IPS DF 19.7 (cell line): Measurements from ENCODE around the gene TAS1R1.

Experiments used
- DNase-seq: peaks from one replicate; pipeline ENCODE4 v3.0.0-alpha.2; 2013; ENCODE audit warnings: low read depth, low spot score

TAS1R1 gene

DNA sequence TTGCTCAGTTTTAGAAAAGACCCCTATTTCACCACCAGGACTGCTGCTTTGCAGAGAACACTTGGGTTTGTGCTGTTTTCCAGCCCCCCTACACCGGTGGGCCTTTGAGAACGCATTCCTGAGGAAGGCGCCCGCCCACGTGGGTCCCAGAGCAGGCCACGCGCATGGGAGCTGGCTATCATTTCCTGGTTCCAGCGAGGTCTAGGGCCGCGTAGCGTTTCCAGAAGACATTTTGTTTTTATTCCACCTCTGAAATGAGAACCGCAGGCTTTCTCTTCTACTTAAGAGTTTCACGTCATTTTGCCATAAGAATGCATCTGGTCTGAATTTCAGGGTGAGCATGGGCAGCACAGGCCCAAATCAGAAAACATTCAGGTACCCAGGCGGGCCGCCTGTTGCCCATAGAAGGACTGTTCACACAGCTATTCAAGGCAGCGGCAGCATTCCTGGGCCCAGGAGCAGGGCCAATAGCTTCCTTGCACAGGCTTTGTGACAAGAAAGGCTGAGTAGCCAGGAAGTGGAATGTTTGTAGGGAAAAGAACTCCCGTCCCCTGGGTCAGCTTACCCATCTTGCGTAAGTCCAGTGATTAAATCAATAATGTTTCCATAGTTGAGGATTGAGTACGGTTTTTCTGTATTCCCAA, 48.9 kb downstream of the TAS1R1 start:
- DNase-seq = peak; percentile 85

- no peak for DNase-seq
Observed at GRCh38 chr1:6612641-6613360, 57.7 kb downstream of the TAS1R1 start.

GRCh38 chr1:6613361-6614018, 58.4 kb downstream of the TAS1R1 start, which contains the start of gene PHF13:
TSS of gene PHF13 (plus strand) at chr1:6613731. CDS start at chr1:6614067, 336 bp downstream.
- peak; percentile 86 for DNase-seq

DNA sequence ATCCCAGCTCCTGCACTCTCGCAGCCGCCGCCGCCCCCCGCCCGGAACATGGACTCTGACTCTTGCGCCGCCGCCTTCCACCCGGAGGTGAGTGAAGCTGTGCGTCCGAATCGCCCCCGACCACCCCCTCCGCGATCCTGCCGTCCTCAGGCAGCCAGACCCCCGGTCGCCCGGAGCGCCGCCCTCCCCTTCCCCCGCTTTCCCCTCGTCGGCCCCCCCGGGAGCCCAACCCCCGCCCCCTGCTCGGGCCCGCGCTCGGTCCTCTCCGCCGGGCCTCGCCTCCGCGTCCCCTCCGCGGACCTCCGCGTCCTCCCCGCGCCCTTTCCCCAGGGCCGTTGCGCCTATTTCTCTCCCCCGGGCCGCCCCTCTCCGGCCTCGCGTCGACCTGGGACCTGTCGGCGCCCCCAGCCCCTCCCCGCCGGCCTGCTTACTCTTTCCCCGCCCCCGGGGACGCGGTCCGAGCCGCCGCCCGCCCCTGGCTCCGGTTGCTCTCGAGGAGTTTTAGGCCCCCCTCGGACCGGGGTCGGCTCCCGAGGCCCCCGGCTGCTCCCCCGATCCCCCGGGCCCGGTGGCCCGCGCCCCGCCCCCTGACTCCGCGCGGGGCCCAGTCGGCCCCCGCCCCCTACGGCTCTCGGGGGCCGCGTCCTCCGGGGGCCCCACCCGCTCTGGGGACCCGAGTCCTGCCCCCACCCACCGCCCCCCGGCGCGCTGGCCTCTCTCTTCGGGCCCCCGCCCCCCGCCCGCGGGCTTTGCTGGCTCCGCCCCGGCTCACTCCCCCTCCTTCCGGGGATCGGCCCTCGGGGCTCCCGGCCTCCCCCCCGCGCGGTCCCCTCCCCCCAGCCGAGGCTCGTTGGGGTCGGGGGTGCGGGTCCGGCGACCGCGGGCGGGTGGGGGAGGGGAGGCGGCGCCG, 59.2 kb downstream of the TAS1R1 start:
- DNase-seq = no peak

DNA sequence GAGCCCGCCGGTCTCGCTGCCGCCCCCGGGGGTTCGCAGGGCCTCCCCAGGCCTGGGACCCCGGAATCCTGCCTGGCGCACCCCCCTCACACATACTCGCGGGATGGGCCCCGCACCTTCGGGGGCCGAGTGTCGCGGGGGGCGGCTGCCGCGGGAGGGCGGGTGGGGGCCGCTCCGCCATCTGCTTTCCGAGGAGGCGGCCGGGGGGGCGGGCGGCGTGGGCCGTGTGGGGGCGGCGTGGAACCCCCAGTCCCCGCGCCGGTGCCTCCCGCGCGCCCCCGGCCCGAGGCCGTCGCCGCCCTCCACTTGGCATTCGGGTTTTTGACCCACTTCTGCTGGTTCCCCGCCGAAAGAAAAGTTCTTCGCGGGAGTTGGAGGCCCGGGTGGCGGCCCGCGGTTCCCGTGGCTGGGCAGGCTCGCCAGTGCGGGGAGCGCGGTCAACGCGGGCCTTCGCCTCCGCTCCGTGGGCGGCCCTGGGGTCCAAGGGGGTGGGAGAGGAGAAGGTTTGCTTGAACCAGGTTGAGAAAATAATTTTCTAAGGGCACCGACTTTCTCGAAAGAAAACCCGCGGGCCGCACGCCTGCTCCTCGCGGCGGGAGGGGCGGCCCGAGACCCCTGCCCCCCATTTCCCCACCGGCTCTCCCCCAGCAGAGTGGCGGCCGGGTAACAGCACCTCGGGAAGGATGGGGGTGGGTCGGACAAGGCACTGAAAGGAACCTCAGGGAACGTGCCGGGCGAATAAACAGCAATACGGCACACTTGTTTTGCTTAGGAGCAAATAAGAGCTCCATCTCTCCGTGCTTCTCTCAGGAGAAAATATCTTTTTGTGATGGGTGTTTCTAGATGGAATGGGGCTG, 60.0 kb downstream of the TAS1R1 start:
- DNase-seq = no peak

- no peak for DNase-seq
Observed at GRCh38 chr1:6619045-6619444, 63.9 kb downstream of the TAS1R1 start.

- DNase-seq = no peak
Observed at GRCh38 chr1:6621429-6622391, 66.6 kb downstream of the TAS1R1 start.

GRCh38 chr1:6622396-6623152, 67.5 kb downstream of the TAS1R1 start:
- no peak for DNase-seq

DNA sequence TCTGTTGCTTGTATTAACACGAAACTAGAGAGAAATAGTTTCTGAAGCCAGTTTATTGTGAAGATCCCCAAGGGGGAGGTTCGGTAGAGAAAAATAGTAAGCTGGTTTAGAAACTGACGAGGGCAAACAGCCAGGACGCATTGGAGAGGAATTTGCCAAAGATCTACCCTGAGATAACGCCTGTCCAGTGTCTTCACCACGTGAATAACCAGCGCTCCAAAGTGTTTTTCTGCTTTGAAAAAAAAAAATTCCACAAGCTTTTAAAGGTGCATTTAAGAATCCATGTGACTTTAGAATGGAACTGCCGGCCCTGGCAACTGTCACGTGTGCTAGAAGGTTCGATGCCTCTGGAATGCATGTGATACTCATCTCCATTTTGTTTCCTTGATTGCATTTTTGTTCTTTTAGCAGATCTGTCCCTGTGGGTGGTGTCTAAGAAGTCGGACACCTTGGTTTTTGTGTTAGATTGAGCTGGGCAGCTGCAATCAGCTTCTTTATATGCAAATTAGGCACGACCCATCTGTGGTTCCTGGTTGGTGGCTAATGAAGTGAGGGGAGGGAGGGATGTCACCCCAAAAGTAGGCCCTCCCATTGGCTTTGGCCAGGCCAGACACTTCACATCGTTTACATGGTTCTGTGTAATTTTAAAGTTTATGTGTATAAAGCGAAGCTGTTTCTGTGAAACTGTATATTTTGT, 68.3 kb downstream of the TAS1R1 start:
- DNase-seq = no peak

DNA sequence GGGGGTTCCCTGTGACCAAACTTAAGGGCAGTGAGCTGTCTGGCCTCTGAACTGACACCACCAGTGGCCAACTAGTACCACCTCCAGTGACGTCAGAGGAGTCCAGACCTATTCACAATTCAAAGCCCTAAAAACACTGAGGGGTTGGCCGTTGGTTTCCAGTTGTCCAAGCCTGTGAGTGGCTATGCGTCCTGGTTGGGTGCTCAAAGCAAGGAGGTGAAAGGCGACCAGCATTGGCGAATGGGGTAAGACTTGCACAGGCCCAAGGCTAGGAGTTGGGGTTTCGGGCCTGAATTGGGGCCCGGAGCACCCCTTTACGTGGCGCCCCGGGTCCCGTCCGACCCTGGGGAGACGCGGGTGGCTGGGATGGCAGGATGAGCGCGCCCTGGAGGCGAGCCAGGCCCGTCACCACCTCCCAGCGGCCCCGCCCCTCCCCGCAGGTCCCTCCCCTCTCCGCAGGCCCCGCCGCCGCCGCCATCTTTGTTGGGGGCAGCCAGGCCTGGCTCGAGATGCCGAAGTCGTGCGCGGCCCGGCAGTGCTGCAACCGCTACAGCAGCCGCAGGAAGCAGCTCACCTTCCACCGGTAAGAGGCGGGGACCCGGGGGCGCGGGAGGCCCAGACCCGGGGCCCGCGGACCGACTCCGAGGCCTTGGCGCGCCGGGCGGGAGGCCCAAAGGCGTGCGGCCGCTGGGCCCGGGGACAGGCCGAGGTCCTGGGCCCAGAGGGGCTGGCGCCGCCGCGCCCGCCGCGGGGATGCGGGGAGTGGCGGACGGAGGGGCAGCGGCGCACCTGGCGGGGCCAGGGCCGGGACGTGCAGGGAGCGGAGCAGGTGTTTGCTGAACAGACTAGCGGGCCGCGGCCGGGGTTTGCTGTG, 69.8 kb downstream of the TAS1R1 start, which contains the start of gene THAP3:
Gene THAP3, plus strand, starts transcription at position 159 of the 874 bp plus-strand sequence. Its CDS starts 351 bp downstream, at position 510.
- no peak for DNase-seq

GRCh38 chr1:6625584-6626149, 70.6 kb downstream of the TAS1R1 start:
- no peak for DNase-seq

DNA sequence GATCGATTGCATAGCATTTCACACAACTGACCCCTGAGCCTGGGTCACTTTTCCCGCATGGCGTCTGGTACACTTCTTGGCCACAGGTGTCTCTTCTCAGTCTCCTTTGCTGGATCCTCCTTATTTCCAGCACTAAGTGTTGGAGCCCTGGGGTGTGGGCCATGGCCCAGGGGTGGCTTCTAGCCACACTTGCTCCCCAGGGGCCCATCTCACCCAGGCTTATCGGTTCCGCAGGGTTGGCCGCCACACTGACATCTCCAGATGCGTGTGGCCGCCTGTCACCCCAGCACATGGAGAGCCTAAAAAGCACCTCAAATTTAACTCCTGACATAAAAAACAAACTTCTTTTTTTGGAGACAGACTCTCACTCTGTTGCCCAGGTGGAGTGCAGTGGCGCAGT, 71.9 kb downstream of the TAS1R1 start:
- no peak for DNase-seq

DNA sequence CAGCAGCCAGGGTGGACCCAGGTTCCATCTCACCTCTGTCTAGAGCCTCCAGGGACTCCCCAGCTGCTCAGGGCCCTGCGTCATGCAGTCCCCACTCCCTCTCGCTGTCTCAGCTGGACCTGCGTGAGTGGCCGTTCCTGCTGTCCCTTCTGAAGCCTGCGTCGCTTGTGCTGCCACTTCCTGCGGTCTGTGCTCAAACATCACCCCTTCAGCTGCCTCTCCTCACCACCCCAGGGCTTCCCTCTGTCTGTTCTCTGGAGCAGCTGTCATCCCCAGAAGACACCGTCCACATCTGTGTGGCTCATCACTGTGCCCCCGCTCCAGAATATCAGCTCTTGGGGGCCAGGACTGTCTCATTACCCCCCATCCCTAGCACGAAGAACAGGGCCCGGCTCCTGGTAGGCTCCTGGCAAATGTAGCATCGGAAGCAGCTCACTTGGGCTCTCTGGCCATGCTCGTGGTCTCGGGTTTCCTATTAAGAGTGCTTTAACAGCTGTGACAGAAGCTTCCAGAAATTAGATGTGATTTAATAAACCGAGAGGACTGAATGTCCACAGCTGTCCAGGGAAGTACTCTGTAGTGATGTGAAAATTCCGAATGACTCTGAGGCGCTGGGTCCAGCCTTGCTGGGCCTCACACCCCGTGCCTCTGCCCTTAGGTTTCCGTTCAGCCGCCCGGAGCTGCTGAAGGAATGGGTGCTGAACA, 72.9 kb downstream of the TAS1R1 start:
- DNase-seq = no peak

GRCh38 chr1:6628971-6629479, 73.9 kb downstream of the TAS1R1 start:
- no peak for DNase-seq
